ENCODE results near the gene SMARCAD1.

SMARCAD1 gene

GRCh38 chr4:94238160-94238559, 30.5 kb downstream of the SMARCAD1 start:
- no peak for DNase-seq (ENCODE audit: low read depth)
- H3K4me3 ChIP-seq (ENCODE audit: control insufficient read depth, low read depth, low read length) = no peak overlapping the region
- no peak for TF ChIP-seq CTCF (IDR thresholded peaks at IDR 0.05; ENCODE audit: control insufficient read depth, insufficient read depth, low read depth, low read length, missing control alignments)

GRCh38 chr4:94240384-94240783, 32.7 kb downstream of the SMARCAD1 start:
- no peak for TF ChIP-seq CTCF (IDR thresholded peaks at IDR 0.05; ENCODE audit: control insufficient read depth, insufficient read depth, low read depth, low read length, missing control alignments)
- DNase-seq (ENCODE audit: low read depth) = no peak
- H3K4me3 ChIP-seq (ENCODE audit: control insufficient read depth, low read depth, low read length) = no peak overlapping the region

- TF ChIP-seq CTCF (IDR thresholded peaks at IDR 0.05; ENCODE audit: control insufficient read depth, insufficient read depth, low read depth, low read length, missing control alignments) = no peak
- DNase-seq (ENCODE audit: low read depth) = no peak
- no peak overlapping the region for H3K4me3 ChIP-seq (ENCODE audit: control insufficient read depth, low read depth, low read length)
These were observed 36.6 kb downstream of the SMARCAD1 start for GRCh38 chr4:94244087-94244828.

- TF ChIP-seq CTCF (IDR thresholded peaks at IDR 0.05; ENCODE audit: control insufficient read depth, insufficient read depth, low read depth, low read length, missing control alignments) = no peak
- H3K4me3 ChIP-seq (ENCODE audit: control insufficient read depth, low read depth, low read length) = no peak overlapping the region
- no peak for DNase-seq (ENCODE audit: low read depth)
These were observed 37.1 kb downstream of the SMARCAD1 start for GRCh38 chr4:94244829-94245185.

GRCh38 chr4:94251094-94251493, 43.4 kb downstream of the SMARCAD1 start:
- TF ChIP-seq CTCF (IDR thresholded peaks at IDR 0.05; ENCODE audit: control insufficient read depth, insufficient read depth, low read depth, low read length, missing control alignments) = no peak
- H3K4me3 ChIP-seq (ENCODE audit: control insufficient read depth, low read depth, low read length) = no peak overlapping the region

GRCh38 chr4:94253036-94253435, 45.4 kb downstream of the SMARCAD1 start:
- no peak overlapping the region for H3K4me3 ChIP-seq (ENCODE audit: control insufficient read depth, low read depth, low read length)
- no peak for TF ChIP-seq CTCF (IDR thresholded peaks at IDR 0.05; ENCODE audit: control insufficient read depth, insufficient read depth, low read depth, low read length, missing control alignments)
- DNase-seq (ENCODE audit: low read depth) = no peak

More at GRCh38 chr4:94251094-94251493, 43.4 kb downstream of the SMARCAD1 start:
- no peak for DNase-seq (ENCODE audit: low read depth)

Data from AG09309 (cell line).